HG03139 (cell line): ENCODE results near the gene ARFGAP3.
"Not testable (repeated sequence)": the region's sequence is repeated elsewhere in the genome, so short reads cannot be mapped to it uniquely, and the experiment has no call there.

ENCODE experiments used
- ATAC-seq: cut with Tn5 transposase; IDR thresholded peaks from one replicate; pipeline ENCODE4 v1.9.1; 2021; ENCODE audit not compliant: unreplicated experiment

Gene ARFGAP3

GRCh38 chr22:42799061-42799460, 58.0 kb downstream of the ARFGAP3 start:
- ATAC-seq: no peak

GRCh38 chr22:42797011-42797410, 60.1 kb downstream of the ARFGAP3 start:
- no peak for ATAC-seq

GRCh38 chr22:42796081-42796480, 61.0 kb downstream of the ARFGAP3 start:
- ATAC-seq: no peak

- no peak for ATAC-seq
Observed at GRCh38 chr22:42794551-42795510, 62.2 kb downstream of the ARFGAP3 start.

GRCh38 chr22:42793848-42794405, 63.1 kb downstream of the ARFGAP3 start:
- ATAC-seq: no peak

GRCh38 chr22:42792909-42793847, 63.9 kb downstream of the ARFGAP3 start:
- ATAC-seq: no peak

- no peak for ATAC-seq
Observed at GRCh38 chr22:42792453-42792908, 64.6 kb downstream of the ARFGAP3 start.

- ATAC-seq: no peak
Observed at GRCh38 chr22:42791721-42792452, 65.2 kb downstream of the ARFGAP3 start.

GRCh38 chr22:42788466-42788865, 68.6 kb downstream of the ARFGAP3 start:
- ATAC-seq: no peak

- no peak for ATAC-seq
Observed at GRCh38 chr22:42788021-42788420, 69.1 kb downstream of the ARFGAP3 start.

- no peak for ATAC-seq
Observed at GRCh38 chr22:42787357-42787736, 69.7 kb downstream of the ARFGAP3 start.

- no peak for ATAC-seq
Observed at GRCh38 chr22:42786606-42787356, 70.3 kb downstream of the ARFGAP3 start.

- ATAC-seq: no peak
Observed at GRCh38 chr22:42785706-42786499, 71.2 kb downstream of the ARFGAP3 start.

- not testable (repeated sequence) for ATAC-seq
Observed at GRCh38 chr22:42782306-42782705, 74.8 kb downstream of the ARFGAP3 start.

- no peak for ATAC-seq
Observed at GRCh38 chr22:42780070-42780540, 77.0 kb downstream of the ARFGAP3 start.

- ATAC-seq: no peak
Observed at GRCh38 chr22:42777126-42777525, 79.9 kb downstream of the ARFGAP3 start.

- ATAC-seq: no peak
Observed at GRCh38 chr22:42773167-42773566, 83.9 kb downstream of the ARFGAP3 start.

- no peak for ATAC-seq
Observed at GRCh38 chr22:42772647-42773046, 84.4 kb downstream of the ARFGAP3 start.
